Cardiac septum (tissue), 1 donor: ENCODE data around the gene FMNL1. TPM values are rescaled to one million over a fixed set of nuclear protein-coding genes. Genes with fewer than 3 reads are reported as not detected.

Experiments
- DNase-seq: peaks from one replicate; pipeline ENCODE4 v3.0.0-alpha.2; 2020; ENCODE audit warnings: low spot score
- intact Hi-C: fragments of 100-400 bp; cut with DNase I; formaldehyde crosslinking; loops from one replicate; pipeline ENCODE4 v1.14.0; 2022
- total RNA-seq: library from RNA; stranded (reverse); fragmentation: NEBNext Ultra II Directional; extraction: Animal tissue kit (Norgen Biotek cat#: 25700); gene quantifications from one replicate; pipeline ENCODE4 v1.2.1, GENCODE V29; 2021
- donor health status: DM: no; HTN: no; CAD: no.

FMNL1 gene
- total RNA-seq, 1 donor from 2014 or later = 12.2 TPM

- no peak for DNase-seq
- intact Hi-C loops = loop anchor here (5.0 kb wide), 1 partner anchor 55 kb away; no protein-coding TSS in a partner anchor
These were observed 757 bp downstream of the FMNL1 start for GRCh38 chr17:45222289-45222995.

- intact Hi-C loops = loop anchor here (5.0 kb wide), 1 partner anchor 54 kb away; no protein-coding TSS in a partner anchor
- no peak for DNase-seq
These were observed 1.4 kb downstream of the FMNL1 start for GRCh38 chr17:45222996-45223538.

GRCh38 chr17:45223539-45224528 is 2.1 kb downstream of the FMNL1 start:
- intact Hi-C loops = loop anchor here (5.0 kb wide), 1 partner anchor 53 kb away; no protein-coding TSS in a partner anchor
- DNase-seq = no peak

DNA sequence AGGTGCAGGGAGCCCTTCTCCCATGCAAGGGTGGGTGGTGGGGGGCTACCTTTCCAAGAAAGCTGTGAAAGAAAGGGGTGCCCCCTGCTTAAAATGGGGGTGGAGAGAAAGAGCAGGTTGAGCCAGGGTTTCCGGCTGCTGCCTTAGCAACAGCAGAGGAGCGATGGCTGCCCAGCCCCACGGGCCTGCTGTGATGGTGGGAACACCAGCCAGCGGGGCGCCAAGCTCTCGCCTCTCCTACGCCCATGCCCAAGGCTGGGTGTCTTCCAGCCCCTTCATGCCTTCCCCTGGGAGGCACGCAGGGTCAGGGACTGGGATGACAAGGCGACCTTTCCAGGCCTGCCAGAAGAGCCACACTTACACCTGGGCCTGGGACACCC is 3.0 kb downstream of the FMNL1 start:
- DNase-seq = no peak
- intact Hi-C loops = loop anchor here (5.0 kb wide), 1 partner anchor 53 kb away; no protein-coding TSS in a partner anchor

- intact Hi-C loops = no loop called here
These were observed 3.5 kb downstream of the FMNL1 start for GRCh38 chr17:45225051-45225700.

GRCh38 chr17:45225964-45226530 is 4.4 kb downstream of the FMNL1 start:
- DNase-seq = peak; percentile 96
- intact Hi-C loops = no loop called here

More at GRCh38 chr17:45225051-45225700, 3.5 kb downstream of the FMNL1 start:
- no peak for DNase-seq

- DNase-seq = no peak
- intact Hi-C loops = no loop called here
These were observed 4.9 kb downstream of the FMNL1 start for GRCh38 chr17:45226576-45226975.

- intact Hi-C loops = no loop called here
- DNase-seq = no peak
These were observed 5.6 kb downstream of the FMNL1 start for GRCh38 chr17:45227101-45227925.

- intact Hi-C loops = no loop called here
- no peak for DNase-seq
These were observed 6.5 kb downstream of the FMNL1 start for GRCh38 chr17:45227926-45228762.

GRCh38 chr17:45228763-45229539 is 7.3 kb downstream of the FMNL1 start:
- intact Hi-C loops = no loop called here
- DNase-seq = peak; percentile 96

- DNase-seq = no peak
- intact Hi-C loops = no loop called here
These were observed 8.2 kb downstream of the FMNL1 start for GRCh38 chr17:45229681-45230409.

DNA sequence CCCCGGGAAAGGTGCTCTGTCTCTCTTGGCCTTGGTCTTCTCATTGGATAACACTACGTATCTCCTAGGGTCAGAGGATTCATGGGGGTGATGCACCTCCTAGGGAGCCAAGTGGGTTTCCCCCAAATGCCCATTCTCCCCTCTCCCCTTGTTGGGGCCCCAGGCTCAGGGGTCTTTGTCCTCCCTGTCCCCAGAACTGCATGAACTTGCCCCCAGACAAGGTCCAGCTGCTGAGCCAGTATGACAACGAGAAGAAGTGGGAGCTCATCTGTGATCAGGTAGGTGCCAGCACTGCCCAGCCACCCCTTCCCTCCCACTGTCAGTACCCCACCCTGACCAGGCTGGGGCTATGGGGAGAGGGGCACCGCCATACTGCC is 8.7 kb downstream of the FMNL1 start:
- DNase-seq = no peak
- intact Hi-C loops = no loop called here

DNA sequence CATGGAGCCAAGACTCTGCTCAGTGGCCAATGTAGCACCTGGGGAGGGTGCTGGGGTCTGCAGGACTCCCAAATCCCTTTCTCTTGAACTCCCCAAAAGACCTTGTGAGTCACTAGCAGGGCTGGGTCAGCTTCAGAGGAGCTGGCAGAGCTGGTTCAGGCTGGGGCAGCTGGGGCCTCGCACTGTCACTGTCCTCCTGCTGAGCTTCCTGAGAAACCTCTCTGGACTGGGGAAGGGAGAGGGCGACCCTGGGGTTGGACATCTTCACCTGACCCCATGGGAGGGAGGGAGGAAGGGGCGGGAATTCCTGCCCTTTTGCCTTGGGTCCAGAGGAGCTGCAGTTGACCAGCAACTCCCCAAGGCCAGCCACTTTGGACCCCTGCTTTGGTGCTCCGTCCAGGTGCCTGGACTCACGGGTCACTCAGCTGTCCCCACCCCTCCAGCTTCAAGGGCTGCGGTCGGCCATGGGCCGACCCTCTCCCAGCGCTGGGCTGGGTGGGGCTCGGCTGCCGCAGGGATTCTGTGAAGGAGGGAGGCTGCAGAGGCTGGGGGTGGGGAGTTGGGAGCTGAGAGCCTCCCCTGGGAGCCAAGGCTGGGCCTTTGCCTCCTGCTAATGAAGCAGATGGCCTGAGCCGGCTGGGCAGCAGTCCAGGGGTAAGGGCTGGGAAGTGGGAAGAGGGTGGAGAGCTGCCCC is 9.2 kb downstream of the FMNL1 start:
- no peak for DNase-seq
- intact Hi-C loops = no loop called here

GRCh38 chr17:45231481-45232116 is 9.9 kb downstream of the FMNL1 start:
- DNase-seq = no peak
- intact Hi-C loops = no loop called here
